Smooth muscle cell (in vitro differentiated cells): ENCODE results near the gene SLC7A4. TPM values are rescaled to one million over a fixed set of nuclear protein-coding genes. Genes with fewer than 3 reads are reported as not detected.
A peak's percentile ranks its signal among the peaks of the same experiment; 100 is the strongest.

Experiments
- DNase-seq: peaks from one replicate; lab custom pipeline; 2025; ENCODE audit not compliant: unreplicated experiment; lab: John Stamatoyannopoulos, UW
- H2AFZ ChIP-seq: fragments of 200-600 bp; sonication (generic); 2 replicates; pipeline ENCODE4 v1.6.0; 2016; ENCODE audit warnings: antibody characterized with exemption, low read depth, mild to moderate bottlenecking
- H3F3A ChIP-seq: fragments of 200-600 bp; sonication (generic); 2 replicates; pipeline ENCODE4 v1.6.0; 2017; ENCODE audit warnings: antibody characterized with exemption, low read depth
- H3K27ac ChIP-seq: fragments of 200-600 bp; sonication (generic); 2 replicates; pipeline ENCODE4 v1.5.1; 2016; ENCODE audit warnings: low read depth, mild to moderate bottlenecking
- H3K27me3 ChIP-seq: fragments of 200-600 bp; sonication (generic); 2 replicates; pipeline ENCODE4 v1.6.1; 2016; ENCODE audit warnings: low read depth, mild to moderate bottlenecking
- H3K36me3 ChIP-seq: fragments of 200-600 bp; sonication (generic); 2 replicates; pipeline ENCODE4 v1.5.1; 2016; ENCODE audit warnings: low read depth
- H3K4me1 ChIP-seq: fragments of 200-600 bp; sonication (generic); 2 replicates; pipeline ENCODE4 v1.5.1; 2016; ENCODE audit warnings: low read depth
- H3K4me2 ChIP-seq: fragments of 200-600 bp; sonication (generic); 2 replicates; pipeline ENCODE4 v1.6.0; 2016; ENCODE audit warnings: mild to moderate bottlenecking
- H3K4me3 ChIP-seq: fragments of 200-600 bp; sonication (generic); 2 replicates; pipeline ENCODE4 v1.5.1; 2016; ENCODE audit warnings: mild to moderate bottlenecking
- H3K79me2 ChIP-seq: fragments of 200-600 bp; sonication (generic); 2 replicates; pipeline ENCODE4 v1.6.0; 2016; ENCODE audit warnings: low read depth, mild to moderate bottlenecking
- H3K9ac ChIP-seq: fragments of 200-600 bp; sonication (generic); 2 replicates; pipeline ENCODE4 v1.6.0; 2016; ENCODE audit warnings: low read depth
- H3K9me3 ChIP-seq: fragments of 200-600 bp; sonication (generic); replicated peaks from 2 replicates; pipeline ENCODE4 v1.5.1; 2016; ENCODE audit warnings: low read depth
- H4K20me1 ChIP-seq: fragments of 200-600 bp; sonication (generic); 2 replicates; pipeline ENCODE4 v1.6.0; 2016; ENCODE audit warnings: low read depth
- CTCF ChIP-seq: fragments of 200-600 bp; sonication (generic); IDR thresholded peaks from 2 replicates; pipeline ENCODE4 v1.5.1; 2017; ENCODE audit warnings: borderline replicate concordance, mild to moderate bottlenecking, antibody characterized with exemption; ENCODE audit not compliant: insufficient read depth, poor library complexity, severe bottlenecking
- WGBS: methylation state at CpG from one replicate; pipeline ENCODE4 v1.1.7; 2016; ENCODE audit warnings: low lambda C conversion rate; 5-methylcytosine and 5-hydroxymethylcytosine counted together
- microRNA counts: library from miRNA; unstranded; fragments of <30 nt; microRNA quantifications from one replicate; lab custom pipeline; 2016
- microRNA-seq: library from miRNA; unstranded; fragments of <30 nt; microRNA quantifications from one replicate; pipeline ENCODE4, GENCODE V29; 2016; ENCODE audit warnings: borderline number of aligned reads
- polyA plus RNA-seq: library from polyadenylated mRNA; unstranded; fragments of >200 nt; fragmentation: Nextera tagmentation; extraction: Ambion mirVana; gene quantifications from 2 replicates; pipeline ENCODE4 v1.2.1, GENCODE V29; 2016
- small RNA-seq: library from RNA; depleted of rRNA; stranded (forward); fragments of <200 nt; gene quantifications from one replicate; pipeline ENCODE3, GENCODE V24; 2014
- total RNA-seq: library from RNA; depleted of rRNA; stranded (reverse); fragments of >200 nt; gene quantifications from 2 replicates; pipeline ENCODE4 v1.2.3, GENCODE V29; 2014

Gene SLC7A4
- total and polyA plus RNA-seq, 2 experiments from 2014 or later = 0.30 to 1.5 TPM

DNA sequence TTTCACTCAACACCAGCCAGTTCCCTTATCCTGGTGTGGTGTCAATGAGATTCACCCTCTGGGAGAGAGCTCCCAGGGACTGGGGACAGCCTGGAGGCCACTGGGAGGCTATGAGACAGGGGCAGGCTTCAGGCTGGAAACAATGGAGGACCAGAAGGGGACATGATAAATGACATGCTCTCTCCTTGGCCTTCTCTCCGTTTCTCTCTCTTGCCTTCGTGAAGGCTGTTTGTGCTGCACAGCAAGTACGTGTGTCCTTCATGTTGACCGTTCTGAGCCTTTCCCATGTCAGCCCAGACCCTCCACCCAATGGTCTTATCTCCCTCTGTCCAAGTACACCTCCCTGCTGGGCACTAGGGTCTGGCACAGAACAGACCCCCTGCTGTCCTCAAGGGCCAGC lies 51.8 kb downstream of the SLC7A4 start:
- H2AFZ ChIP-seq = no peak overlapping the region
- DNase-seq = no peak
- no peaks in the 10 kb centered on the region for H3K36me3 ChIP-seq
- no peak for TF ChIP-seq CTCF
- peaks cover 18% of the 10 kb centered on the region for H3K79me2 ChIP-seq
- H3F3A ChIP-seq = no peaks in the 10 kb centered on the region
- H3K9ac ChIP-seq = no peak overlapping the region
- H3K27me3 ChIP-seq = no peaks in the 10 kb centered on the region
- no peaks in the 10 kb centered on the region for H3K9me3 ChIP-seq
- no peaks in the 10 kb centered on the region for H4K20me1 ChIP-seq
- peaks cover 19% of the 10 kb centered on the region for H3K4me1 ChIP-seq
- whole genome bisulfite sequencing = 89% methylated on average over 4 of the region's 4 CpGs
- H3K4me2 ChIP-seq = peak overlapping the region; percentile 74
- H3K27ac ChIP-seq = no peak overlapping the region
- H3K4me3 ChIP-seq = no peak overlapping the region

DNA sequence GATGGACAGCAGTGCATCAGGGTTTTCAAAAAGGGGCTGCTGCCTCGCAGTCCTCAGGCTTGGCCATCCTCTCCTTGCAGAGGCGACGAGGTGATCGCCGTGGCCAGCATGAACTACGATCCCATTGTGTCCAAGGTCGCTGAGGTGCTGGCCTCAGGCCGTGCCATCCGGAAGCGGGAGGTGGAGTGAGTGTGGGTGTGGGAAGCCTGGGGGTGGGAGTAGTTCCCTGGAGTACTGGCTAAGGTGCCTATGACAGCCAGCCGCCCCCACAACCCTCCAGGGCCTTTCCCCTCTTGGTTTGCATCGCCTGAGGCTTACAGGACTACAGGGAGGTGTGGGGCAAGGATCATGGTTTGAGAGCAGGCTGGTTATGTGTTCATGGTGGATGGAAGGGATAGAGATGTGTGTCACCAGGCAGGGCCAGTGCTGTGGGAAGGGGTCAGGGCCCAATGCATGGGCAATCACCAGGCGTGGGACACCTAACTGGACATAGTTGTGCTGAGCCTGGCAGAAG lies 52.4 kb downstream of the SLC7A4 start:
- no peaks in the 10 kb centered on the region for H3K9me3 ChIP-seq
- no peaks in the 10 kb centered on the region for H4K20me1 ChIP-seq
- no peak for TF ChIP-seq CTCF
- H3F3A ChIP-seq = no peaks in the 10 kb centered on the region
- no peak overlapping the region for H3K9ac ChIP-seq
- peak overlapping the region; percentile 6 for H3K4me3 ChIP-seq
- H3K27ac ChIP-seq = no peak overlapping the region
- 76% methylated on average over 13 of the region's 13 CpGs for WGBS
- no peak overlapping the region for H2AFZ ChIP-seq
- peaks cover 19% of the 10 kb centered on the region for H3K4me1 ChIP-seq
- no peak for DNase-seq
- H3K4me2 ChIP-seq = peak overlapping the region; percentile 74
- no peaks in the 10 kb centered on the region for H3K36me3 ChIP-seq
- H3K79me2 ChIP-seq = peaks cover 18% of the 10 kb centered on the region
- H3K27me3 ChIP-seq = no peaks in the 10 kb centered on the region

DNA sequence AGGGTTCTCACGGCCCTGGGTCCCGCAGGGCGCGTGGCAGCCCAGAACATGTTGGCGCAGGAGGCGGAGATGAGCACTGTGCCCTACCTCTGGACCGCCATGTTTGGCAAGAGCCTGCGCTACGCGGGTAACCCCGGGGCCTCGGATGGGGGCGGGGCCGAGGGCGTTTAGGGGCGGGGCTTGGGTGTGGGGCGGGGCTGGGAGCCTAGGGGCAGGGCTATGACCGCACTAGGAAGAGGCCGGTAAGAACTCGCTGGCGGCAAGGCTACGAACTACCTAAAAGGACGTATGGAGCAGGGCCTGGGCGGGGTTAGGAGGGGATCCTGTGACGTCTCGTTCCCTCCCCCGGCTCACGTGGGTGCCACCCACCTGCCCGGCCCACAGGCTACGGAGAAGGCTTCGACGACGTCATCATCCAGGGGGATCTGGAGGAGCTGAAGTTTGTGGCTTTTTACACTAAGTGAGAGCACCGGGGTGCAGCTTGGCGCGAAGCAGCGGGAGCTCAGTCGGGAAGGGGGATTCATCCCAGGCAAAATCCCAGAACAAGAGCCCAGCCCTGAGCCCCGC lies 53.0 kb downstream of the SLC7A4 start:
- Histone ChIP-seq H3K27me3 (no peaks in the 10 kb centered on the region), H3K4me1 (peaks cover 19% of the 10 kb centered on the region), H4K20me1 (no peaks in the 10 kb centered on the region), H3K9ac (no peak overlapping the region), H3K9me3 (no peaks in the 10 kb centered on the region), H3K27ac (no peak overlapping the region), H3K79me2 (peaks cover 18% of the 10 kb centered on the region), H2AFZ (no peak overlapping the region), H3K4me3 (peak overlapping the region; percentile 6), H3F3A (no peaks in the 10 kb centered on the region), H3K4me2 (peak overlapping the region; percentile 74), H3K36me3 (no peaks in the 10 kb centered on the region)
- DNase-seq = peak; percentile 20
- TF ChIP-seq CTCF = no peak
- WGBS = 8% methylated on average over 19 of the region's 39 CpGs

MicroRNAs within 50 kb of the gene (microRNA counts, 767-probe panel; counts per million panel counts)
- microRNA hsa-miR-649 (lab: Ali Mortazavi, UCI) = 183 counts per million

Small RNA genes lying within 50 kb of the gene (microRNA-seq; reads per million reads assigned to microRNA genes)
- gene MIR649 = not detected

Small RNA genes lying within 50 kb of the gene (small RNA-seq; reads per million reads assigned to genes)
- gene MIR649 = 0.08 reads per million

Other genes starting within 250 kb of the SLC7A4 start
- 19.2 and 33.2 TPM in 2 replicates for gene PI4KA, start 173.8 kb downstream of the SLC7A4 start, total RNA-seq
- gene PI4KA, start 173.8 kb downstream of the SLC7A4 start, polyA plus RNA-seq = 23.5 and 47.8 TPM in 2 replicates
- 8.1 and 9.4 TPM in 2 replicates for gene SNAP29, start 173.6 kb downstream of the SLC7A4 start, total RNA-seq
- 28.8 and 32.1 TPM in 2 replicates for gene SNAP29, start 173.6 kb downstream of the SLC7A4 start, polyA plus RNA-seq
- gene CRKL, start 115.2 kb downstream of the SLC7A4 start, total RNA-seq = 40.9 TPM in 2 replicates
- gene CRKL, start 115.2 kb downstream of the SLC7A4 start, polyA plus RNA-seq = 25.1 and 26.6 TPM in 2 replicates
- 0.85 and 0.94 TPM in 2 replicates for gene AIFM3, start 65.3 kb downstream of the SLC7A4 start, total RNA-seq
- 0.13 TPM in 1 of 2 replicates, not detected in the other for gene AIFM3, start 65.3 kb downstream of the SLC7A4 start, polyA plus RNA-seq
- 28.1 and 34.2 TPM in 2 replicates for gene LZTR1, start 50.3 kb downstream of the SLC7A4 start, total RNA-seq
- gene LZTR1, start 50.3 kb downstream of the SLC7A4 start, polyA plus RNA-seq = 43.9 and 49.7 TPM in 2 replicates
- 16.6 and 28.0 TPM in 2 replicates for gene THAP7, start 30.4 kb downstream of the SLC7A4 start, total RNA-seq
- 26.8 and 38.6 TPM in 2 replicates for gene THAP7, start 30.4 kb downstream of the SLC7A4 start, polyA plus RNA-seq
- 0.13 and 0.45 TPM in 2 replicates for gene P2RX6, start 17.4 kb downstream of the SLC7A4 start, total RNA-seq
- 0.89 and 1.2 TPM in 2 replicates for gene P2RX6, start 17.4 kb downstream of the SLC7A4 start, polyA plus RNA-seq
- not detected in 2 replicates for gene LRRC74B, start 13.4 kb upstream of the SLC7A4 start, total RNA-seq
- gene LRRC74B, start 13.4 kb upstream of the SLC7A4 start, polyA plus RNA-seq = 0.48 TPM in 1 of 2 replicates, not detected in the other